Testis (tissue), 3 donors: Measurements from ENCODE around the gene GIPC2. TPM values are rescaled to one million over a fixed set of nuclear protein-coding genes. Genes with fewer than 3 reads are reported as not detected.

ENCODE experiments used
- DNase-seq: peaks from one replicate; pipeline ENCODE4 v3.0.0-alpha.2; 2019
- H3K27ac ChIP-seq, 2 donors: fragments of 200-600 bp; sonication (generic); one replicate each; pipeline ENCODE4 v1.5.1; 2019
- H3K27me3 ChIP-seq: fragments of 200-600 bp; sonication (generic); one replicate; pipeline ENCODE4 v1.5.1; 2019
- H3K36me3 ChIP-seq: fragments of 200-600 bp; sonication (generic); one replicate; pipeline ENCODE4 v1.5.1; 2017; ENCODE audit warnings: low read depth; ENCODE audit errors: missing control alignments
- H3K4me1 ChIP-seq: fragments of 200-600 bp; sonication (generic); one replicate; pipeline ENCODE4 v1.5.1; 2019
- H3K4me3 ChIP-seq, 2 donors: fragments of 200-600 bp; sonication (generic); one replicate each; pipeline ENCODE4 v1.5.1; 2017 to 2019
- H3K9me3 ChIP-seq: fragments of 200-600 bp; sonication (generic); one replicate; pipeline ENCODE4 v1.5.1; 2017
- POLR2A ChIP-seq: fragments of 450-650 bp; IDR thresholded peaks from one replicate; pipeline ENCODE4 v1.6.1; 2017; ENCODE audit warnings: antibody characterized with exemption, mild to moderate bottlenecking, moderate library complexity
- WGBS, 2 donors: methylation state at CpG; one replicate each; pipeline ENCODE4 v1.1.5; 2018; 5-methylcytosine and 5-hydroxymethylcytosine counted together
- intact Hi-C: fragments of 100-400 bp; cut with DNase I; formaldehyde crosslinking; loops from one replicate; pipeline ENCODE4 v1.15.1; 2023; ENCODE audit warnings: low total_unique reads
- polyA plus RNA-seq: library from polyadenylated mRNA; stranded (reverse); fragments of 350-450 nt; fragmentation: Illumina TruSeq; extraction: RNeasy Lipid Tissue Mini Kit (QIAGEN cat#74804); gene quantifications from one replicate; pipeline ENCODE4 v1.2.3, GENCODE V29; 2014; ENCODE audit warnings: low read depth, low replicate concordance; ENCODE audit not compliant: insufficient read depth
- total RNA-seq, 2 donors: library from RNA; depleted of rRNA; stranded (reverse); fragments of >200 nt; gene quantifications; one replicate each; pipeline ENCODE4 v1.2.3, GENCODE V29; 2016
- TF ChIP-seq, protein P1 (sequence below), 3 experiments: fragments of 450-650 bp in 2 of 3; fragments of 200-600 bp in 1 of 3; sonication (generic) in 1 of 3; IDR thresholded peaks; one replicate each; pipeline ENCODE4 v1.5.1; 2016 to 2019; ENCODE audit warnings: antibody characterized with exemption in 3 of 3, mild to moderate bottlenecking in 2 of 3, moderate library complexity in 1 of 3

The GIPC2 gene
- total and polyA plus RNA-seq, 3 donors from 2014 or later, result 1.9 to 2.4 (median 2.0) TPM

DNA sequence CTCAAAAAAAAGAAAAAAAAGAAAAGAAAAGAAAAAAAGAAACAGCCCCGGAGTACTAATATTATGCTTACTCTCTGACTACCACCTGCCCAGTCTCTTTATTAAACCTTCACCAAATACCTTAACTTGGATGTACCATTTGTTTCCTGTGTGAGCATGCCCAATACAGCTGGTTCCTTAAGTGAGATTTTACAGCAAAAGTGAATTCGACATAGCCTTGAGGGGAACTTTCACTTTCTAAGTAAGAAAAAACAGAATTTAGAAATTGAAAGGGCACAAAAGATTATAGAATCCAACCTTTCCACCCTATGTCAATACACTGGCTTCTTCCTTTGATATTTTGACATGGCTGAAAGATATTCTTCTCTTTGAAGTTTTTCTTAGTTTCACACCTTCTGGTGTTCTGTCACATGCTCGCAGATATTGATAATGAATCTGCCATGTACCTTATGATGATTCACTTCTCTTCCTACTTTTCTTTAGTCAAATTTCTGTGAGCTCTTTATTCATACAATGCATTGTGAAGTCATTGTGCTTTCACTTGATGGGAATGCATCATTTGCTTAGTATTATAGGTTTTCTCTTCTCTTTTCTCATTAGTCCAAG, 5.2 kb upstream of the GIPC2 start:
- no peaks in the 10 kb centered on the region for H3K27me3 ChIP-seq
- H3K27ac ChIP-seq, result no peak overlapping the region
- no peaks in the 10 kb centered on the region for H3K36me3 ChIP-seq
- H3K4me1 ChIP-seq, result no peaks in the 10 kb centered on the region
- TF ChIP-seq, protein P1, sequence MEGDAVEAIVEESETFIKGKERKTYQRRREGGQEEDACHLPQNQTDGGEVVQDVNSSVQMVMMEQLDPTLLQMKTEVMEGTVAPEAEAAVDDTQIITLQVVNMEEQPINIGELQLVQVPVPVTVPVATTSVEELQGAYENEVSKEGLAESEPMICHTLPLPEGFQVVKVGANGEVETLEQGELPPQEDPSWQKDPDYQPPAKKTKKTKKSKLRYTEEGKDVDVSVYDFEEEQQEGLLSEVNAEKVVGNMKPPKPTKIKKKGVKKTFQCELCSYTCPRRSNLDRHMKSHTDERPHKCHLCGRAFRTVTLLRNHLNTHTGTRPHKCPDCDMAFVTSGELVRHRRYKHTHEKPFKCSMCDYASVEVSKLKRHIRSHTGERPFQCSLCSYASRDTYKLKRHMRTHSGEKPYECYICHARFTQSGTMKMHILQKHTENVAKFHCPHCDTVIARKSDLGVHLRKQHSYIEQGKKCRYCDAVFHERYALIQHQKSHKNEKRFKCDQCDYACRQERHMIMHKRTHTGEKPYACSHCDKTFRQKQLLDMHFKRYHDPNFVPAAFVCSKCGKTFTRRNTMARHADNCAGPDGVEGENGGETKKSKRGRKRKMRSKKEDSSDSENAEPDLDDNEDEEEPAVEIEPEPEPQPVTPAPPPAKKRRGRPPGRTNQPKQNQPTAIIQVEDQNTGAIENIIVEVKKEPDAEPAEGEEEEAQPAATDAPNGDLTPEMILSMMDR (IDR thresholded peaks at IDR 0.05), result no peak
- no peak for TF ChIP-seq POLR2A
- intact Hi-C loops, result no loop called here
- DNase-seq, result no peak
- WGBS, 2 donors, result 79 to 84% methylated on average over 3 of the region's 3 CpGs
- no peak overlapping the region for H3K4me3 ChIP-seq
- no peaks in the 10 kb centered on the region for H3K9me3 ChIP-seq

DNA sequence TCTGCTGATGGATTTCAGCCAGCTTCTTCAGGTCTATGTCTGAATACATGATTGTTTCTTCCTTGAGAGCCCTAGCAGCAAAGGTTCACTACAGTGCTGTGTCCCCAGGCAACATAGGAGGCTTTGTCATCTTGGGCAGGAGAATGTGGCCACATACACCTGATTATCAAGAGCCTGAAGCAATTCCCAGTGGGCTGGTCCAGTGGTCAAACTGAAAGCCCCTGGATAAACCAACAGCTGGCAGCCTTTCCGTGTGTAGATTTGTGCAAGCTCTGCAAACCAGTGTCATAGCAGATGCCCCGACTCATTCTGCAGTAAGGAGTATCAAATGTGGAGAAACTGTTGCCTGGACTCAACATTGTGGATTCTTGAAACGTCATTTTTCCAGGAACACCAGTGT, 2.3 kb upstream of the GIPC2 start:
- Histone ChIP-seq H3K9me3 (no peaks in the 10 kb centered on the region), H3K36me3 (no peaks in the 10 kb centered on the region), H3K27ac (no peak overlapping the region), H3K27me3 (no peaks in the 10 kb centered on the region), H3K4me1 (no peaks in the 10 kb centered on the region), H3K4me3 (no peak overlapping the region)
- DNase-seq, result no peak
- intact Hi-C loops, result no loop called here
- WGBS, 2 donors, result 43 to 66% methylated on average over 3 of the region's 3 CpGs
- no peak for TF ChIP-seq POLR2A
- TF ChIP-seq, protein P1 (IDR thresholded peaks at IDR 0.05), result no peak

DNA sequence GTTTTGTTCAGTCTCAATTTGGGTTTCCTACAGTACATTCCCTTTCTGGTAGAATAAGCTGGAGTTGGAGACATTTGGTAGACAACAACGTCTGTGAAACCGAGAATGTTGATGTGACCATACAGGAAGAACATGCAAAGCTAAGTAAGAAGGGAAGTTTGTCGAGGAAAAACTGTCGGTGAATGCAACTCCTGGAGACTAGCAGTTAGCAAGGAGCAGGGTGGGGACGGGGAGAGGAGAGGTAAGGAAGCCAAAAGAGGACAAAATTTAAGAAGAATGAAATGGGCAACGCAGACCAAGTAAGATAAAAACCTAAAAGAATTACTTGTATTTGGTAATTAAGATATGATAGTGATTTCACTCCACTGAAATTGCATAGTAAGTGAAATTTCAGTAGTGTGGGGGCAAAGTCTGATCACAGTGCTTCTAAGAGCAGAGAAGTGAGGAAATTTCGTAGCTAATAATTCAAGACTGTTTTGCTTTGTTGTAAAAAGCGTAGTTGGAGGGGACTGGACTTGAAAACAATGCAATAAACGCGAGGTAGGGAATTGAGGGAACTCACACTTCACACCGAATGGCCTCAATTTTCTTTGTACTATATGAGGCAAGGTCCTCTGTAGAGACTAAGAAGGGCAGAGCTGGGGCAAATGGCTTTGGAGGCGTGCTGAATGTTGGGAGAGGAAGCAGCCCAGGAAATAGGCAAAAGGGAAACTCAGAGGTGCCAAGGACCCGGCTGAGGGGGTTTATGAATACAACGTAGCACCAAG, 787 bp upstream of the GIPC2 start:
- TF ChIP-seq POLR2A, result no peak
- TF ChIP-seq, protein P1 (IDR thresholded peaks at IDR 0.05), result no peak
- Histone ChIP-seq H3K36me3 (no peaks in the 10 kb centered on the region), H3K9me3 (no peaks in the 10 kb centered on the region), H3K4me1 (no peaks in the 10 kb centered on the region), H3K27ac (peak overlapping the region in 1 of 2 donors; percentile 68), H3K4me3 (peak overlapping the region; percentile 61 to 71), H3K27me3 (no peaks in the 10 kb centered on the region)
- peak; percentile 24 for DNase-seq
- 45 to 47% methylated on average over 14 of the region's 14 CpGs for WGBS, 2 donors
- intact Hi-C loops, result no loop called here

DNA sequence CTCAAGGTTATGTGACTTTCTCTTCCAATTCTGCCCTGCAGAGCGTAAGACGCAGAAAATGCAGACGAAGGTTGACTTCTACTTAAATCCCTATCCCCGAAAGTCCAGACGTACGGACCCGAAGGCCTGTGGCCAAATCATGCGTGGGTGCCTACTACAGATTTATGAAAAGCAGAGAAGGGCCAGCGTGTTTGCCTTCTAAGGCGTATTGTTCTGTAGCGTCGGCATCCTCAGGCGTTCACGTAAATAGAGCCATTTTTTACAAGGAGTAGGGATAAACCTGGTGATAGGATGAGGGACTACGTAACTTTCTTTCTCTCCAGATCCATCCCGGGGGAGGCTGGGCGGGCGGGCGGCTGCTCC, 222 bp upstream of the GIPC2 start:
- DNase-seq, result peak; percentile 33
- WGBS, 2 donors, result 2 to 8% methylated on average over 19 of the region's 19 CpGs
- H3K9me3 ChIP-seq, result no peaks in the 10 kb centered on the region
- H3K4me1 ChIP-seq, result no peaks in the 10 kb centered on the region
- H3K27ac ChIP-seq, result peak overlapping the region; percentile 67 to 68
- no peaks in the 10 kb centered on the region for H3K27me3 ChIP-seq
- H3K4me3 ChIP-seq, result peak overlapping the region; percentile 61 to 71
- TF ChIP-seq POLR2A, result no peak
- TF ChIP-seq, protein P1 (IDR thresholded peaks at IDR 0.05), result no peak
- intact Hi-C loops, result no loop called here
- no peaks in the 10 kb centered on the region for H3K36me3 ChIP-seq
